HepG2 (cell line): ENCODE results near the gene ADD2. TPM values are rescaled to one million over a fixed set of nuclear protein-coding genes. Genes with fewer than 3 reads are reported as not detected.

Experiments
- ATAC-seq: fragments of 200-7000 bp; cut with Tn5 transposase; 3 replicates; pipeline ENCODE4 v1.9.1; 2020; ENCODE audit warnings: mild to moderate bottlenecking, moderate library complexity
- BruUV-seq: library from RNA; stranded (reverse); fragments of 400-500 nt; replicated peaks from 2 replicates; lab custom pipeline; 2021; lab: Mats Ljungman, UMichigan
- CTCF ChIA-PET: fragments of 300-600 bp; formaldehyde crosslinking; extraction: SDS; loops from one replicate; lab custom pipeline; 2021; ENCODE audit warnings: low total read pairs, inconsistent platforms, low intra/inter-chr PET ratio; lab: Yijun Ruan, JAX
- POLR2A ChIA-PET: fragments of 350-600 bp; sonication (Branson Sonifier 250); formaldehyde crosslinking; loops from one replicate; lab custom pipeline; 2020; ENCODE audit warnings: antibody characterized with exemption, inconsistent platforms; lab: Yijun Ruan, JAX
- DNase-seq: peaks from one replicate; pipeline ENCODE4 v3.0.0-alpha.2; 2015; ENCODE audit warnings: low spot score
- FAIRE-seq: peaks from 3 replicates; lab custom pipeline; 2011; peaks lifted over from hg19 to GRCh38; lab: Jason Lieb, UNC
- H2AFZ ChIP-seq: one replicate; pipeline ENCODE4 v1.6.1; 2011; ENCODE audit warnings: low read length, inconsistent platforms
- H3K27ac ChIP-seq: fragments of 300-600 bp; 3 replicates; pipeline ENCODE4 v1.8.0; 2011; ENCODE audit warnings: mixed run types, mild to moderate bottlenecking, mixed read lengths, low read length, inconsistent platforms; ENCODE audit not compliant: insufficient read depth; ENCODE audit errors: extremely low read length
- H3K27me3 ChIP-seq, 2 experiments: fragments of 200-600 bp in 1 of 2; 2 replicates in 1 of 2; 3 replicates in 1 of 2; pipeline versions ENCODE4 v1.6.0 to v1.8.0; 2011; ENCODE audit warnings: low read length in 2 of 2, mild to moderate bottlenecking in 2 of 2, moderate library complexity in 2 of 2, inconsistent platforms in 1 of 2; ENCODE audit not compliant: insufficient read depth in 2 of 2, control insufficient read depth in 1 of 2
- H3K36me3 ChIP-seq, 2 experiments: fragments of 200-600 bp in 1 of 2; replicated peaks in 1 of 2; 2 replicates in 1 of 2; 3 replicates in 1 of 2; pipeline versions ENCODE4 v1.5.1 to v1.8.0; 2011; ENCODE audit warnings: low read length in 2 of 2, inconsistent platforms in 1 of 2; ENCODE audit not compliant: insufficient read depth in 2 of 2, control insufficient read depth in 1 of 2
- H3K4me1 ChIP-seq: 2 replicates; pipeline ENCODE4 v1.5.1; 2012; ENCODE audit warnings: low read length, inconsistent platforms; ENCODE audit not compliant: insufficient read depth
- H3K4me2 ChIP-seq: 2 replicates; pipeline ENCODE4 v1.6.0; 2011; ENCODE audit warnings: low read depth, low read length, inconsistent platforms
- H3K4me3 ChIP-seq, 3 experiments: fragments of 200-600 bp in 1 of 3; sonication (generic), shearing (Covaris generic) in 1 of 3; replicated peaks in 1 of 3; 2 replicates each; pipeline ENCODE4 v1.5.1; 2011 to 2016; ENCODE audit warnings: low read length in 3 of 3, inconsistent platforms in 2 of 3, low read depth in 2 of 3, mild to moderate bottlenecking in 2 of 3, control low read depth in 1 of 3, mixed read lengths in 1 of 3; ENCODE audit not compliant: insufficient read depth in 1 of 3
- H3K79me2 ChIP-seq: one replicate; pipeline ENCODE4 v1.6.1; 2011; ENCODE audit warnings: low read length, inconsistent platforms; ENCODE audit not compliant: insufficient read depth
- H3K9ac ChIP-seq: 2 replicates; pipeline ENCODE4 v1.6.0; 2011; ENCODE audit warnings: mild to moderate bottlenecking, low read depth, low read length, inconsistent platforms; ENCODE audit not compliant: insufficient read depth
- H3K9me3 ChIP-seq: 2 replicates; pipeline ENCODE4 v1.5.1; 2012; ENCODE audit warnings: mild to moderate bottlenecking, low read length
- H4K20me1 ChIP-seq: 2 replicates; pipeline ENCODE4 v1.6.0; 2011; ENCODE audit warnings: inconsistent platforms, mild to moderate bottlenecking, low read length, moderate library complexity; ENCODE audit not compliant: insufficient read depth
- ATF7-NPFF ChIP-seq: sonication (generic); formaldehyde crosslinking; IDR thresholded peaks from 2 replicates; pipeline ENCODE4 v1.8.1; 2023; ENCODE audit warnings: mild to moderate bottlenecking, low read depth, missing genetic modification reagents, moderate library complexity
- ATM ChIP-seq: fragments of 450-650 bp; IDR thresholded peaks from 2 replicates; pipeline ENCODE4 v1.7.1; 2017; ENCODE audit warnings: mild to moderate bottlenecking, borderline replicate concordance
- CERS6 ChIP-seq: sonication (generic); formaldehyde crosslinking; IDR thresholded peaks from 2 replicates; pipeline ENCODE4 v1.5.0; 2020; ENCODE audit warnings: missing genetic modification reagents
- DNMT1 ChIP-seq: sonication (generic); formaldehyde crosslinking; IDR thresholded peaks from 2 replicates; pipeline ENCODE4 v1.5.1; 2020; ENCODE audit warnings: mild to moderate bottlenecking, missing genetic modification reagents
- FLYWCH1 ChIP-seq: sonication (generic); formaldehyde crosslinking; IDR thresholded peaks from 2 replicates; pipeline ENCODE4 v1.8.1; 2023; ENCODE audit warnings: mild to moderate bottlenecking, missing genetic modification reagents
- MTF1 ChIP-seq: sonication (generic); formaldehyde crosslinking; IDR thresholded peaks from 2 replicates; pipeline ENCODE4 v1.5.0; 2020; ENCODE audit warnings: missing genetic modification reagents
- MZF1 ChIP-seq: sonication (generic); formaldehyde crosslinking; IDR thresholded peaks from 2 replicates; pipeline ENCODE4 v1.8.1; 2023; ENCODE audit warnings: mild to moderate bottlenecking, missing genetic modification reagents, borderline replicate concordance
- PREB ChIP-seq: sonication (generic); formaldehyde crosslinking; IDR thresholded peaks from 2 replicates; pipeline ENCODE4 v1.4.0; 2020; ENCODE audit warnings: missing genetic modification reagents
- RBM39 ChIP-seq: fragments of 200-400 bp; formaldehyde crosslinking; IDR thresholded peaks from one replicate; pipeline ENCODE4 v1.6.1; 2018; ENCODE audit warnings: antibody characterized with exemption, mild to moderate bottlenecking, low read depth, low read length; ENCODE audit not compliant: poor library complexity, severe bottlenecking
- STAT5B ChIP-seq: sonication (generic); formaldehyde crosslinking; IDR thresholded peaks from 2 replicates; pipeline ENCODE4 v1.4.0; 2020; ENCODE audit warnings: missing genetic modification reagents
- TMF1 ChIP-seq: sonication (generic); formaldehyde crosslinking; IDR thresholded peaks from 2 replicates; pipeline ENCODE4 v1.8.1; 2022; ENCODE audit warnings: low read depth, missing genetic modification reagents
- ZBTB21 ChIP-seq: sonication (generic); formaldehyde crosslinking; IDR thresholded peaks from 2 replicates; pipeline ENCODE4 v1.4.0; 2020; ENCODE audit warnings: missing genetic modification reagents
- ZNF562 ChIP-seq: sonication (generic); formaldehyde crosslinking; IDR thresholded peaks from 2 replicates; pipeline ENCODE4 v1.8.0; 2022; ENCODE audit warnings: missing genetic modification reagents, borderline replicate concordance
- ZNF572 ChIP-seq: sonication (generic); formaldehyde crosslinking; IDR thresholded peaks from 2 replicates; pipeline ENCODE4 v1.5.1; 2020; ENCODE audit warnings: mild to moderate bottlenecking, missing genetic modification reagents
- ZNF605 ChIP-seq: sonication (generic); formaldehyde crosslinking; IDR thresholded peaks from 2 replicates; pipeline ENCODE4 v1.8.0; 2022; ENCODE audit warnings: mild to moderate bottlenecking, missing genetic modification reagents
- ZNF792 ChIP-seq: IDR thresholded peaks from 2 replicates; pipeline ENCODE4 v1.6.1; 2016
- ZSCAN12 ChIP-seq: sonication (generic); formaldehyde crosslinking; IDR thresholded peaks from 2 replicates; pipeline ENCODE4 v1.9.0; 2021; ENCODE audit warnings: mild to moderate bottlenecking, missing genetic modification reagents
- ZUFSP ChIP-seq: sonication (generic); formaldehyde crosslinking; IDR thresholded peaks from 2 replicates; pipeline ENCODE4 v1.9.0; 2021; ENCODE audit warnings: missing genetic modification reagents, mild to moderate bottlenecking, borderline replicate concordance
- WGBS: methylation state at CpG from one replicate; pipeline ENCODE4 v1.1.6; 2017; ENCODE audit warnings: low lambda C conversion rate; 5-methylcytosine and 5-hydroxymethylcytosine counted together
- in situ Hi-C: cut with HindIII; loops from 2 replicates; pipeline ENCODE4 v1.10.0; 2017; ENCODE audit warnings: low pct_unique_long_range_greater_than_20kb; ENCODE audit not compliant: extremely low pct_ligation_motif_present
- intact Hi-C: fragments of 100-400 bp; cut with micrococcal nuclease; formaldehyde crosslinking; loops from one replicate; pipeline ENCODE4 v1.10.0; 2022; ENCODE audit not compliant: unreplicated experiment
- polyA plus RNA-seq, 8 experiments: library from polyadenylated mRNA; depleted of rRNA in 3 of 8; stranded (reverse) in 7 of 8; unstranded in 1 of 8; fragments of >200 nt; fragmentation: Illumina TruSeq in 4 of 8; extraction: Trizol in 4 of 8; gene quantifications; 2 replicates each; pipeline versions ENCODE4 v1.2.1 to v1.2.3, GENCODE V29; 2011 to 2016; ENCODE audit warnings: low read depth in 4 of 8, missing spikeins in 1 of 8, mixed read lengths in 1 of 8; ENCODE audit not compliant: insufficient read depth in 1 of 8
- total RNA-seq, 5 experiments: library from RNA; depleted of rRNA; stranded (reverse); fragments of >200 nt; fragmentation: Illumina TruSeq; extraction: Trizol; gene quantifications; 2 replicates each; pipeline ENCODE4 v1.2.3, GENCODE V29; 2016; ENCODE audit warnings: low read depth in 1 of 5

The ADD2 gene
- total and polyA plus RNA-seq, 2 of the 13 experiments (the other 11 are each of a cell fraction or from before 2014, with no cell fraction given): 0.05 to 0.13 TPM

GRCh38 chr2:70612574-70612973 lies 155.4 kb downstream of the ADD2 start (continued):
- TF ChIP-seq RBM39 (no peak), ZNF792 (no peak), DNMT1 (CRISPR knock-in tag) (no peak)

- TF ChIP-seq CERS6 (CRISPR knock-in tag) (no peak), STAT5B (CRISPR knock-in tag) (no peak), ATF7-NPFF (CRISPR knock-in tag) (no peak), DNMT1 (CRISPR knock-in tag) (no peak), ATM (no peak), ZBTB21 (CRISPR knock-in tag) (no peak), ZUFSP (CRISPR knock-in tag) (no peak), ZNF572 (CRISPR knock-in tag) (no peak), TMF1 (CRISPR knock-in tag) (no peak), MZF1 (CRISPR knock-in tag) (no peak), MTF1 (CRISPR knock-in tag) (no peak), ZNF605 (CRISPR knock-in tag) (no peak), PREB (no peak), ZNF562 (no peak), FLYWCH1 (CRISPR knock-in tag) (no peak), ZSCAN12 (CRISPR knock-in tag) (no peak)
- in situ Hi-C loops (no loop called here), intact Hi-C loops (no loop called here)
- ATAC-seq (no peak), DNase-seq (no peak), FAIRE-seq (no peak)
- Histone ChIP-seq H3K9ac (no peak overlapping the region), H3K27me3 (peaks cover 6 to 52% of the 10 kb centered on the region in 2 experiments), H4K20me1 (no peaks in the 10 kb centered on the region), H3K79me2 (no peaks in the 10 kb centered on the region), H3K9me3 (no peaks in the 10 kb centered on the region), H3K4me1 (no peaks in the 10 kb centered on the region), H3K4me2 (no peak overlapping the region), H3K27ac (no peak overlapping the region), H2AFZ (no peak overlapping the region), H3K4me3 (no peak overlapping the region), H3K36me3 (no peaks in the 10 kb centered on the region)
- ChIA-PET POLR2A (no interaction called here), CTCF (no interaction called here)
- 9% methylated on average over 6 of the region's 6 CpGs for WGBS
- no TSS peak for BruUV-seq
Measured at GRCh38 chr2:70608373-70608772, 159.6 kb downstream of the ADD2 start.
